Measurements from ENCODE around the gene GNB1. TPM values are rescaled to one million over a fixed set of nuclear protein-coding genes. Genes with fewer than 3 reads are reported as not detected.

Gene GNB1
- total and polyA plus RNA-seq, 8 donors: 241 to 360 (median 271) TPM

DNA sequence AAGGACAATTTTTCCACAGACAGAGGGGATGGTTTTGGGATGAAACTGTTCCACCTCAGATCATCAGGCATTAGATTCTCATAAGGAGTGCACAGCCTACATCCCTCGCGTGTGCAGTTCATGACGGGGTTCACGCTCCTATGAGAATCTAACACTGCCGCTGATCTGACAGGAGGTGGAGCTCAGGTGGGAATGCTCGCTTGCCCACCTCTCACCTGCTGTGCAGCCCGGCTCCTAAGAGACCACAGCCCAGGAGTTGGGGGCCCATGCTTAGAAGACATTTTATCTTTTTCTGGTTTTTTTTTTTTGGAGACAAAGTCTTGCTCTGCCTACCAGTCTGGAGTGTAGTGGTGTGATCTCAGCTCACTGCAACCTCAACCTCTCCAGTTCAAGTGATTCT, 16.0 kb downstream of the GNB1 start:
- TF ChIP-seq, protein P1, sequence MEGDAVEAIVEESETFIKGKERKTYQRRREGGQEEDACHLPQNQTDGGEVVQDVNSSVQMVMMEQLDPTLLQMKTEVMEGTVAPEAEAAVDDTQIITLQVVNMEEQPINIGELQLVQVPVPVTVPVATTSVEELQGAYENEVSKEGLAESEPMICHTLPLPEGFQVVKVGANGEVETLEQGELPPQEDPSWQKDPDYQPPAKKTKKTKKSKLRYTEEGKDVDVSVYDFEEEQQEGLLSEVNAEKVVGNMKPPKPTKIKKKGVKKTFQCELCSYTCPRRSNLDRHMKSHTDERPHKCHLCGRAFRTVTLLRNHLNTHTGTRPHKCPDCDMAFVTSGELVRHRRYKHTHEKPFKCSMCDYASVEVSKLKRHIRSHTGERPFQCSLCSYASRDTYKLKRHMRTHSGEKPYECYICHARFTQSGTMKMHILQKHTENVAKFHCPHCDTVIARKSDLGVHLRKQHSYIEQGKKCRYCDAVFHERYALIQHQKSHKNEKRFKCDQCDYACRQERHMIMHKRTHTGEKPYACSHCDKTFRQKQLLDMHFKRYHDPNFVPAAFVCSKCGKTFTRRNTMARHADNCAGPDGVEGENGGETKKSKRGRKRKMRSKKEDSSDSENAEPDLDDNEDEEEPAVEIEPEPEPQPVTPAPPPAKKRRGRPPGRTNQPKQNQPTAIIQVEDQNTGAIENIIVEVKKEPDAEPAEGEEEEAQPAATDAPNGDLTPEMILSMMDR (IDR thresholded peaks at IDR 0.05): no peak
- Histone ChIP-seq H3K4me1 (peaks cover 16 to 99% of the 10 kb centered on the region in 2 donors), H3K36me3 (peaks cover 0 to 51% of the 10 kb centered on the region in 2 donors), H3K27me3 (no peaks in the 10 kb centered on the region), H3K4me3 (no peak overlapping the region), H3K9me3 (no peaks in the 10 kb centered on the region), H3K27ac (no peak overlapping the region)
- ATAC-seq: no peak
- DNase-seq: no peak
- intact Hi-C loops (cut with DNase I): no loop called here

GRCh38 chr1:1873186-1873585, 17.7 kb downstream of the GNB1 start:
- H3K4me1 ChIP-seq: peaks cover 18 to 100% of the 10 kb centered on the region in 2 donors

GRCh38 chr1:1872329-1872994, 18.4 kb downstream of the GNB1 start:
- DNase-seq: no peak
- ATAC-seq: no peak
- Histone ChIP-seq H3K4me3 (no peak overlapping the region), H3K4me1 (peaks cover 18 to 99% of the 10 kb centered on the region in 2 donors), H3K36me3 (peaks cover 0 to 38% of the 10 kb centered on the region in 2 donors), H3K9me3 (no peaks in the 10 kb centered on the region), H3K27ac (no peak overlapping the region), H3K27me3 (no peaks in the 10 kb centered on the region)
- intact Hi-C loops (cut with DNase I): no loop called here
- TF ChIP-seq, protein P1 (IDR thresholded peaks at IDR 0.05): no peak

More at GRCh38 chr1:1873186-1873585, 17.7 kb downstream of the GNB1 start:
- no peak overlapping the region for H3K4me3 ChIP-seq
- H3K27ac ChIP-seq: no peak overlapping the region
- DNase-seq (peak in 1 of 4 donors; percentile 63), ATAC-seq (peak; percentile 83)
- H3K9me3 ChIP-seq: no peaks in the 10 kb centered on the region
- TF ChIP-seq, protein P1 (IDR thresholded peaks at IDR 0.05): no peak
- H3K36me3 ChIP-seq: peaks cover 0 to 40% of the 10 kb centered on the region in 2 donors
- intact Hi-C loops (cut with DNase I): no loop called here
- no peaks in the 10 kb centered on the region for H3K27me3 ChIP-seq

- no peak overlapping the region for H3K4me3 ChIP-seq
- H3K27ac ChIP-seq: peak overlapping the region in 1 of 2 donors; percentile 48
- DNase-seq (no peak), ATAC-seq (no peak)
- peaks cover 18 to 94% of the 10 kb centered on the region in 2 donors for H3K4me1 ChIP-seq
- intact Hi-C loops (cut with DNase I): no loop called here
- H3K9me3 ChIP-seq: no peaks in the 10 kb centered on the region
- TF ChIP-seq, protein P1 (IDR thresholded peaks at IDR 0.05): no peak
- H3K27me3 ChIP-seq: no peaks in the 10 kb centered on the region
- peaks cover 0 to 22% of the 10 kb centered on the region in 2 donors for H3K36me3 ChIP-seq
Observed at GRCh38 chr1:1869469-1869868, 21.4 kb downstream of the GNB1 start.

DNA sequence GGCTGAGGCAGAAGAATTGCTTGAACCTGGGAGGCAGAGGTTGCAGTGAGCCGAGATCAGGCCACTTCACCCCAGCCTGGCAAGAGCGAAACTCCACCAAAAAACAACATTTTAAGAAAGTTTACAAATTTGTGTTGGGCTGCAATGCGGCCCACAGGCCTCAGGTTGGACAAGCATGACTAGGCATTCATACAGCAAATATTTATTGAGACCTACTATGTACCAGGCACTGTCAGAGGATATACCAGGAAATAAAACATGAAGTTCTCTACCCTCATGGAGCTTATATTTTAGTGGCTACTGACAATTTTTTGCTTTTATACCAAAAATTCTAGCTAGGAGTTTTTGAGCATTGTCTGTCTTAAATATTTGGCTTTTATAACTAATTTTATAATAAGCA, 23.7 kb downstream of the GNB1 start:
- Histone ChIP-seq H3K4me3 (no peak overlapping the region), H3K4me1 (peaks cover 8 to 94% of the 10 kb centered on the region in 2 donors), H3K27me3 (no peaks in the 10 kb centered on the region), H3K9me3 (no peaks in the 10 kb centered on the region), H3K27ac (no peak overlapping the region), H3K36me3 (peaks cover 0 to 6% of the 10 kb centered on the region in 2 donors)
- no peak for DNase-seq
- TF ChIP-seq, protein P1 (IDR thresholded peaks at IDR 0.05): no peak
- intact Hi-C loops (cut with DNase I): no loop called here
- no peak for ATAC-seq
